Measurements from ENCODE around the gene GPATCH1.

DNA sequence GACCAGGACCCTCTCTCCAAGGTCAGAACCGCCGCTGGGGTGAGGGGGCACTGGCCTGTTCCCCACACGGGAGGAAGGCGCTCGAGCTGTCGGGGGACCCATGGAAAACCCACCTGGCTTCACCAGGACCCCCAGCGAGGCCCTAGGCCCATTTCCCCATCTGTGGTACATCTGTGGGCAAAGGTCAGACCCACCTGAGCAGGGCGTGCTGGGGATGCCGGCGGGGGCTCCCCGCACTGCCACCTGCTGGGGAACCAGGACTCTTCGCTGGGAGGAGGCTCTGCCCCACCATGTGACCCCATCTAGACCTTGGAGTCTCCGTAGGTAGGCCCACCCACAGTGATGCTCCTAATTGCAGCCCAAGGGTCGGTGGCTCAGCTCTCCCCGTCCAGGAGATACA is 51.4 kb downstream of the GPATCH1 start:
- TF ChIP-seq, protein P1, sequence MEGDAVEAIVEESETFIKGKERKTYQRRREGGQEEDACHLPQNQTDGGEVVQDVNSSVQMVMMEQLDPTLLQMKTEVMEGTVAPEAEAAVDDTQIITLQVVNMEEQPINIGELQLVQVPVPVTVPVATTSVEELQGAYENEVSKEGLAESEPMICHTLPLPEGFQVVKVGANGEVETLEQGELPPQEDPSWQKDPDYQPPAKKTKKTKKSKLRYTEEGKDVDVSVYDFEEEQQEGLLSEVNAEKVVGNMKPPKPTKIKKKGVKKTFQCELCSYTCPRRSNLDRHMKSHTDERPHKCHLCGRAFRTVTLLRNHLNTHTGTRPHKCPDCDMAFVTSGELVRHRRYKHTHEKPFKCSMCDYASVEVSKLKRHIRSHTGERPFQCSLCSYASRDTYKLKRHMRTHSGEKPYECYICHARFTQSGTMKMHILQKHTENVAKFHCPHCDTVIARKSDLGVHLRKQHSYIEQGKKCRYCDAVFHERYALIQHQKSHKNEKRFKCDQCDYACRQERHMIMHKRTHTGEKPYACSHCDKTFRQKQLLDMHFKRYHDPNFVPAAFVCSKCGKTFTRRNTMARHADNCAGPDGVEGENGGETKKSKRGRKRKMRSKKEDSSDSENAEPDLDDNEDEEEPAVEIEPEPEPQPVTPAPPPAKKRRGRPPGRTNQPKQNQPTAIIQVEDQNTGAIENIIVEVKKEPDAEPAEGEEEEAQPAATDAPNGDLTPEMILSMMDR (IDR thresholded peaks at IDR 0.05; ENCODE audit: poor library complexity, severe bottlenecking) = no peak
- TF ChIP-seq, protein P2, sequence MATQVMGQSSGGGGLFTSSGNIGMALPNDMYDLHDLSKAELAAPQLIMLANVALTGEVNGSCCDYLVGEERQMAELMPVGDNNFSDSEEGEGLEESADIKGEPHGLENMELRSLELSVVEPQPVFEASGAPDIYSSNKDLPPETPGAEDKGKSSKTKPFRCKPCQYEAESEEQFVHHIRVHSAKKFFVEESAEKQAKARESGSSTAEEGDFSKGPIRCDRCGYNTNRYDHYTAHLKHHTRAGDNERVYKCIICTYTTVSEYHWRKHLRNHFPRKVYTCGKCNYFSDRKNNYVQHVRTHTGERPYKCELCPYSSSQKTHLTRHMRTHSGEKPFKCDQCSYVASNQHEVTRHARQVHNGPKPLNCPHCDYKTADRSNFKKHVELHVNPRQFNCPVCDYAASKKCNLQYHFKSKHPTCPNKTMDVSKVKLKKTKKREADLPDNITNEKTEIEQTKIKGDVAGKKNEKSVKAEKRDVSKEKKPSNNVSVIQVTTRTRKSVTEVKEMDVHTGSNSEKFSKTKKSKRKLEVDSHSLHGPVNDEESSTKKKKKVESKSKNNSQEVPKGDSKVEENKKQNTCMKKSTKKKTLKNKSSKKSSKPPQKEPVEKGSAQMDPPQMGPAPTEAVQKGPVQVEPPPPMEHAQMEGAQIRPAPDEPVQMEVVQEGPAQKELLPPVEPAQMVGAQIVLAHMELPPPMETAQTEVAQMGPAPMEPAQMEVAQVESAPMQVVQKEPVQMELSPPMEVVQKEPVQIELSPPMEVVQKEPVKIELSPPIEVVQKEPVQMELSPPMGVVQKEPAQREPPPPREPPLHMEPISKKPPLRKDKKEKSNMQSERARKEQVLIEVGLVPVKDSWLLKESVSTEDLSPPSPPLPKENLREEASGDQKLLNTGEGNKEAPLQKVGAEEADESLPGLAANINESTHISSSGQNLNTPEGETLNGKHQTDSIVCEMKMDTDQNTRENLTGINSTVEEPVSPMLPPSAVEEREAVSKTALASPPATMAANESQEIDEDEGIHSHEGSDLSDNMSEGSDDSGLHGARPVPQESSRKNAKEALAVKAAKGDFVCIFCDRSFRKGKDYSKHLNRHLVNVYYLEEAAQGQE (IDR thresholded peaks at IDR 0.05; ENCODE audit: borderline replicate concordance) = no peak
- TF ChIP-seq EZH2 (IDR thresholded peaks at IDR 0.05; ENCODE audit: borderline replicate concordance, insufficient read depth, low read length, poor library complexity, severe bottlenecking) = no peak
- no peak for TF ChIP-seq POLR2AphosphoS5 (IDR thresholded peaks at IDR 0.05)
- TF ChIP-seq TAF1 (IDR thresholded peaks at IDR 0.05; ENCODE audit: low read depth) = no peak
- TF ChIP-seq SMC3 (conservative IDR thresholded peaks at IDR 0.05; ENCODE audit: poor library complexity) = no peak
- no peak for TF ChIP-seq EP300 (conservative IDR thresholded peaks at IDR 0.05; ENCODE audit: poor library complexity, severe bottlenecking)
